Medulla oblongata (tissue), 1 donor: ENCODE results near the gene ORC4.
A peak's percentile ranks its signal among the peaks of the same experiment; 100 is the strongest.

Experiments
- DNase-seq: peaks from one replicate; pipeline ENCODE4 v3.0.0-alpha.2; 2015; ENCODE audit errors: extremely low spot score

Gene ORC4

GRCh38 chr2:148020111-148021058 lies at the start of gene ORC4:
TSS of gene ORC4 (minus strand) at chr2:148020737. CDS start at chr2:147975958, 44,779 bp downstream.
- peak; percentile 100 for DNase-seq

GRCh38 chr2:148067801-148068200 lies 47.3 kb upstream of the ORC4 start:
- no peak for DNase-seq

GRCh38 chr2:148065936-148066335 lies 45.4 kb upstream of the ORC4 start:
- DNase-seq = no peak

GRCh38 chr2:148063633-148064032 lies 43.1 kb upstream of the ORC4 start:
- no peak for DNase-seq

GRCh38 chr2:148058641-148059040 lies 38.1 kb upstream of the ORC4 start:
- DNase-seq = no peak

DNA sequence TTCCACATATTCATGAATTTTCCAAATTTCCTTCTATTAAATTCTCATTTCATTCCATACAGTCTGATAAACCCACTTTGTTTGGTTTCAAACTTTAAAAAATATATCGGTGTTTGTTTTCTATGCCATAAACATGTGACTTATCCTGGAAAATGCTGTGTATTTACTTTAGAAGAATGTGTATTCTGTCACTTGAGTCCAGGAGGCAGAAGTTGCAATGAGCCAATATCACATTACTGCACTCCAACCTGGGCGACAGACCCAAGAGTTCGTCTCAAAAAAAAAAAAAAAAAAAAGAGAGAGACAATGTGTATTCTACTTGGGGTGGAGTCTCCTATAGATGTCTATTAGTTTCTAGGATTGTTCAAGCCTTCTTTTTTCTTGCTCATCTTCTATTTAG lies 32.1 kb upstream of the ORC4 start:
- DNase-seq = no peak

DNA sequence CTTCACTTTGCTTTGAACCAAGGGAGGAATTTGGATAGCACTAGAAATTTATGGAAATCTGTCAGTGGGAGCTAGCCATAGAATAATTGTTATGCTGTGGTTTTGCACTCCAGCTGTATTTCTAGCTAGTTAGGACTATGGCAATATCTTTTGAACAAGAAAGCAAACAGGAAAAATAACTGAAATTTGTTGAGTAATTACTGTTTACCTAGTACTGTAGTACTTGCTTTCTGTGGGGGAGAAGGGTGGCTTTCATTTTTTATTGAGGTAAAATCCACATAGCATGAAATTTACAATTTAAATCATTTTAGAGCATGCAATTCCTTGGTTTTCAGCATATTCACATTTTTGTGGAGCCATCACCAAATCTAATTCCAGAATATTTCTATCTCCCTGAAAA lies 28.7 kb upstream of the ORC4 start:
- no peak for DNase-seq

DNA sequence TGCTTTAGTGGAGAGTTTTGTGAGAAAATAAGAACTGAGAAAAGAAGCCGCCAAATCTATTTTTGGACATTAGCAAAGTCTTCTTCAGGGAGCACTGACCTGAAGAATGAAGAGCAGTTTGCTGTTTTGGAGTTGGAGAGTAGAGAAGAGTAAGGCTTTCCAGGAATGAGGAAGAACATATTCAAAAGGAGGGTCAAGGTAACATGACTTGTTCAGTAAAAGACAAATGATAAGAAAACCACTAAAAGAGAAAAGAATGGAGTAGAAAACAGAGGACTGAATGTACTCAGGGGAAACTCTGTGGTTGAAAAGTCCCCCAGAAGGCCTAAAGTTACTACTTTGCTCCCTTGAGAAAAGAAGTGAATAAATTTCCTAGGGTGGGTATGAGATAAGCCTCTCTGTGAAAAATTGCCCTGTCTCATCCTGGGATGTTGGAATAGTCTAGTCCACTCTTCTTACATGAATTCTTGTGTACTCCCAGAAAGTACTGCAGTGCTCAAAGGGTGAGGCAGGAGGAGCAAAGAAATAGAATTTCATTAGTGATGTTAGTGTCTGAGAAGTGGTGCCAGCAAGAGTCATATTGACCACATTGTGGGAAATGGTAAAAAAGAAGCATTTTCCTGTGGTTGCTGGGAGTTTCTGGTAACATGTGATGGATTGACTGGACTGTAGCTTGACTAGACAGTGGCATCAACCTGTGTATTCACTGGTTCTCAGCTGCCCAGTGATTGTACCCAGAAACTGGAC lies 28.1 kb upstream of the ORC4 start:
- no peak for DNase-seq

DNA sequence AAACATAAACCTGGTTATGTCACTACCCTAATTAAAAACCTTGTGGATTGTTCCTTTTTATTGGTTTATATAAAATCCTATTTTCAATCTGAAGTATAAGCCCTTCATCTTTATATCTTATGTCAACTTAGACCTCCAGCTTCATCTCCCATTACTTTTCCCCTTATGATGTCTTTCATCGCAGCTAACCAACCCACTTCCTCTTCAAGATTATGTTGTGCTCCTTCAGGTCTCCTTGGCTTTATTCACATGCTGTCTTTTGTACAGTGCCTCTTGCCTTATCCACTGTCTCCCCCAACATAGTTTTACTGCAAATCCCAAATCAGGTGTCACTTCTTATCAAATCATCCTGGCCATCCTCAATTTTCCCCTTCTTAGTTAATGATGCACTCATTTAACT lies 26.3 kb upstream of the ORC4 start:
- no peak for DNase-seq

DNA sequence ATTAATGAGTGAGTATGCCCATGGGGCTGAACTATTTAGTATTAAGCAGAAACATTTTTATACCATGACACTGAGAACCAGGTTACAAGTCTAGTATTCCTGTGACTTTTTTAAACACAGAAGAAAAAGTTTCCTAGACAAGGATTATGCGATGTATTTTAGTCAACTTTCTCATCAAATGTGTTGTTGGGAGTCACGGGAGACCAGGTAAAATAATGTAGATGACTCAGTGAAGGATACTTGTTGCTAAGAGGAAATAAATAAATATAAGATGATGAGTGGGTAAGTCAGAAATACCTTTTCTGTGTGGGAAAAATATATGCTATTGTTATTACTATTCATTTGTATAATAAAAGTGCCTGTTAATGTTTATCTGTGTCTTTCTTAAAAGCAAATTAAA lies 23.8 kb upstream of the ORC4 start:
- DNase-seq = no peak

GRCh38 chr2:148042219-148042618 lies 21.7 kb upstream of the ORC4 start:
- DNase-seq = no peak

DNA sequence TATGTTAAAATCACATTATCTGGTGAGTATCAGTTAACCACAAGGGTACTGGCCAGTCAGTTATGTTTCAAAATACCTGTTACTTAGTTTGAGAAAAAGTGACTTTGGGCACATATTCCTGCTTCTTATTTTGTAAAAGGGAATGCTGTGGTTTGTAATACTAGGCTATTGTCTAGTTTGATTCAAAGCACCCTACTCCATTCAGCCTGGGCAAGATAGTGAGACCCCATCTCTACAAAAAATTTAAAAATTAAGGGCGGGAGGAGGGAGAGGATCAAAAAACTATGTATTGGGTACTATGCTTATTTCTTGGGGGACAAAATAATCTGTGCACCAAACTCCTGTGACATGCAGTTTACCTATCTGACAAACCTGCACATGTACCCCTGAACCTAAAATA lies 19.2 kb upstream of the ORC4 start:
- DNase-seq = no peak

GRCh38 chr2:148032215-148032614 lies 11.7 kb upstream of the ORC4 start:
- DNase-seq = no peak

DNA sequence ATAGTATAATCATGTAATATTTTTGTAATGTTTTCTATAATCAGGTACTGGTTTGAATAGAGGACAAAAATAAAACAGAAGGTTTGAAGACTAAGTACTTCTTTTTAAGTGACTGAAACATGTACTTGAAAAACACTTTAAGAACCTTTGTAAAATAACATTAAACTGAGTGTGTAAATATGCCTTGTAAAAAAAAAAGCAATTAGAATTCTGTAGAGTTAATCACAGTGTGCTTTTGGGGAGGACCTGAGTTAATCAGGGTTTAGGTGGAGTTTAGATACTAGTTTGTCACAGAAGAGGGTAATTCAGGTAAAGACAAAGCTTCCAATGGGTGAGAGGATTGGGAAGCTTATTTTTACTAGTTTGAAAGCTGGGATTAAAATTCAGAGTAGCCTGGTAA lies 10.6 kb upstream of the ORC4 start:
- DNase-seq = no peak

- DNase-seq = no peak
Observed at GRCh38 chr2:148028781-148029180, 8.2 kb upstream of the ORC4 start.

GRCh38 chr2:148027822-148028221 lies 7.3 kb upstream of the ORC4 start:
- no peak for DNase-seq

GRCh38 chr2:148026573-148026972 lies 6.0 kb upstream of the ORC4 start:
- DNase-seq = no peak

DNA sequence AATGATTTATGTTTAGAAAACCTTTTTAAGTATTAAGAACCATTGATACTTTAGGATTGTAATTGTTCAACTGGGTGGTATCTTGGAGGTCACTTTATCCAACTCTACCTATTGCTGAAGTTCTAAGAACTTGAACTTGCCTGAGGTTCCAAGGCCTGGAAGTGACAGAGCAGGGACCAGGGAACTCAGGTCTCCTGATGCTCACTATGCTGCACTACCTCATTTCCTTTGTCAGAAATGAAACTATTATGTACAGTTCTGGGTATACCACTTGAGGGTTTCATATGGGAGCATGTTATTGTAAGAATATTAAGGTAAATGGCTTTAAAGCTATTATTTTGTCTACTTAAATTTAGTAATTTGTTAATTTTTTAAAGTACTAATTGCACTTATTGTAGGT lies 3.3 kb upstream of the ORC4 start:
- no peak for DNase-seq

- DNase-seq = no peak
Observed at GRCh38 chr2:148022882-148023281, 2.3 kb upstream of the ORC4 start.

DNA sequence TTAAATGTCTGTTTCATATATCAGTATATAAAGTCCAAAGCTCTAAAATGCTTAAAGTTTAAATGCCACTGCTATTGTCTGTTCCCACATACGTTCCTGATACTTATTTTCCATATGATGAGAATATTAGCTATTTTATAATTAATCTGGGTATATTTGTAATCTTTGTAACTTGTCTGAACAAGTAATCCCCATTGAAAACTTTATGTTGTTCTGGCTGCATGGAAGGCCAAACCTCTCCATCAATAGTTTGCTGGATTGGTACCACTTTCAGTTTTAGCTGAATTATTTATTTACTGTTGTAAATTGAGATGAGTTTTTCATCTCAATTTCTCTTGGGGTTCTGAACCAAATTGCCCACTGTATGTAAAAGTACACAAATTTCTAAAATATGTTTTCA lies 1.8 kb upstream of the ORC4 start:
- no peak for DNase-seq

DNA sequence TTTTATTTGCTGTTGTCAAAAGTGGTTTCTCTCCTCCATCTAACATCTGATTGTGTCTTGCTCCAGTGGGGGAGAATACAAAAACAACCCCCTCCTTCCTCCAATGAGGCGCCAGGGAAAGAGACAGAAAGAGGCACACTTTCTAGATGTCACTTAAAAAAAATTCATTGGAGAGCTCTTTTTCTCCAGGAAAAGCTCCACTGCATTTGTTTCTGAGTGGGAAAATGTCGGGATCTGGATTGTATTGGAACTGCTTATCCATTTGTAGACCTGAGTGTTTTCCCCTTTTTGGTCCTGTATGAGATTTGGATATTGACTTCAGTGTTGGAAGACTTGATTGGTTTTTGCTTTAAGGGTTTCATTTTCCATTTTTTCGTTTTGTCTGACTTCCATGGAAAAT lies 1.3 kb upstream of the ORC4 start:
- DNase-seq = peak; percentile 28

GRCh38 chr2:148021059-148021861 lies 723 bp upstream of the ORC4 start, which contains the start of gene MBD5:
TSS of gene MBD5 (plus strand) at chr2:148021091.
- no peak for DNase-seq
